HG03565 (cell line): Measurements from ENCODE around the gene SLC39A1.
"Not testable (repeated sequence)": the region's sequence is repeated elsewhere in the genome, so short reads cannot be mapped to it uniquely, and the experiment has no call there.

Source experiments
- ATAC-seq: cut with Tn5 transposase; IDR thresholded peaks from one replicate; pipeline ENCODE4 v1.9.1; 2021; ENCODE audit warnings: mild to moderate bottlenecking, moderate library complexity; ENCODE audit not compliant: unreplicated experiment

SLC39A1 gene

GRCh38 chr1:153932156-153933131, 30.9 kb downstream of the SLC39A1 start:
- no peak for ATAC-seq

- no peak for ATAC-seq
Measured at GRCh38 chr1:153929981-153930948, 33.1 kb downstream of the SLC39A1 start.

DNA sequence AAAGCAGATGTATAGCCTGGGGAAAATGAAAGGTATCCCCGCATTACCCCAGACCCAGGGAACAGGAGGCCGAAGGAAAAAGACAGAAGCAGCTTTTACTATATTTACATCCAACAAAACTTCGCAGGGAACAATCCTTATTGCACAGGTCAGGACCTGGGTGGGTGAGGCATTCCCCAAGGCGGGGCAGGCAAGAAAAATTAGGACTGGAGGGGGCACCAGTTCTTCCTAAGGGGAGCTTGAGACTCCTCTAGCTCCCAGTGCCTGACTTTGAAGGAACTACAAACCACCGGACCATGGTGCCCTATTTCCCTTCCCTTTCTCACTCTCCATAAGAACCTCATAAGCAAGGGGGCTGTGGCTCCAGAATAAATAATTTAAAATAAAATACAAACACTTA, 33.9 kb downstream of the SLC39A1 start:
- ATAC-seq: no peak

DNA sequence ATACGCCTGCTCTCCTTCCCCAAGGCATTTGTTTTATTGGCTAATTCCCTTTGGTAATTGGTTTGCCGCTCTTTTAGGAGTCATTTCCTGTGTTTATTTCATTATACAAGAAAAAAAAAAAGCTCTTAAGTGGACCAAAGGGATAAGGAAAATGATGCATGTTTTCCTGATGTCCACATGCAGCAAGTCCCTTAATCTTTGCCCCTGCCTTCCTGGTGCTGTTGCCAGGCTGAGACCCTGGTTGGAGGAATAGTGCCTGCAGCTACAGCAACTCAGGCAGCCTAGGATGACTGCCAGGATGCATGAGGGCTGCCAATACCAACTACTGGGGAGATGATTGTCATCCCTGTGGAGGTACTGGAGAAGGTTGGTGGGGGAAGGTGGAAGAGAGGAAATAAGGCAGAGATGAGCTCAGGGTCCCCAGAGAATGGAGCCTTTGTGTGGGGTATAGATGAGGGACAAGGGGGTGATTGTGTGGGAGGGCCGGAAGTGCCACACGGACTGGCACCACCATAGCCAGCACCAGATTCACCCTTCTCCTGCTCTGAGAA, 34.5 kb downstream of the SLC39A1 start:
- ATAC-seq: no peak

GRCh38 chr1:153928245-153928644, 35.1 kb downstream of the SLC39A1 start:
- no peak for ATAC-seq

GRCh38 chr1:153926405-153926804, 36.9 kb downstream of the SLC39A1 start:
- ATAC-seq: no peak

- peak; percentile 86 for ATAC-seq
Measured at GRCh38 chr1:153922972-153923925, 40.1 kb downstream of the SLC39A1 start, which contains the start of gene GATAD2B. Gene GATAD2B, minus strand, starts transcription at chr1:153922972. Its CDS starts 94,625 bp downstream, at chr1:153828347.

- peak; percentile 22 for ATAC-seq
Measured at GRCh38 chr1:153922076-153922971, 41.0 kb downstream of the SLC39A1 start.

GRCh38 chr1:153921803-153922075, 41.6 kb downstream of the SLC39A1 start:
- no peak for ATAC-seq

GRCh38 chr1:153921080-153921802, 42.1 kb downstream of the SLC39A1 start:
- ATAC-seq: no peak

- ATAC-seq: no peak
Measured at GRCh38 chr1:153919876-153920852, 43.2 kb downstream of the SLC39A1 start.

GRCh38 chr1:153916297-153916696, 47.0 kb downstream of the SLC39A1 start:
- ATAC-seq: no peak

DNA sequence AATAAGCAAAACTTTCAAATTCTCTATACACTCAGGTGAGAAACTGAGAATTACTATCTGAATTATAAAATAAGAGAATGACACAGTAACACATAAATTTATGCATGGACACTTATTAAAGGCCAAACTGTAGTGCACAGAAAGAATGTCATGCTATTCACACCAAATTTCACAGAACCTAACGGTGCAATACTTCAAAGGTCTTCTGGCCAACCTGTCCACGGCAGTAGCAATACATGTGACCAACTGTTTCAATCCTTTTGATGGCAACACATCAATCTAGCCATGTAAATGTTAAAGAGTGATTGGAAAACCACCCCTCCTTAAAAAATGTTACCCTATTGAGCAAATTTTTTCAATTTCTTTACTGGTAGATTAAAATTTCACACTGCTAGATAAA, 51.0 kb downstream of the SLC39A1 start:
- no peak for ATAC-seq

- not testable (repeated sequence) for ATAC-seq
Measured at GRCh38 chr1:153910560-153910959, 52.8 kb downstream of the SLC39A1 start.
